HG03025 (cell line): Measurements from ENCODE around the gene RANBP1.

Source experiments
- ATAC-seq: cut with Tn5 transposase; IDR thresholded peaks from one replicate; pipeline ENCODE4 v1.9.1; 2021; ENCODE audit warnings: mild to moderate bottlenecking, moderate library complexity; ENCODE audit not compliant: unreplicated experiment, low FRiP score

RANBP1 gene

GRCh38 chr22:20133930-20134549 lies 18.1 kb downstream of the RANBP1 start:
- ATAC-seq: no peak

- no peak for ATAC-seq
These were observed 19.4 kb downstream of the RANBP1 start for GRCh38 chr22:20135265-20135664.

- no peak for ATAC-seq
These were observed 20.1 kb downstream of the RANBP1 start for GRCh38 chr22:20135806-20136602.

GRCh38 chr22:20136603-20136873 lies 20.6 kb downstream of the RANBP1 start:
- no peak for ATAC-seq

GRCh38 chr22:20137113-20137512 lies 21.2 kb downstream of the RANBP1 start:
- no peak for ATAC-seq

DNA sequence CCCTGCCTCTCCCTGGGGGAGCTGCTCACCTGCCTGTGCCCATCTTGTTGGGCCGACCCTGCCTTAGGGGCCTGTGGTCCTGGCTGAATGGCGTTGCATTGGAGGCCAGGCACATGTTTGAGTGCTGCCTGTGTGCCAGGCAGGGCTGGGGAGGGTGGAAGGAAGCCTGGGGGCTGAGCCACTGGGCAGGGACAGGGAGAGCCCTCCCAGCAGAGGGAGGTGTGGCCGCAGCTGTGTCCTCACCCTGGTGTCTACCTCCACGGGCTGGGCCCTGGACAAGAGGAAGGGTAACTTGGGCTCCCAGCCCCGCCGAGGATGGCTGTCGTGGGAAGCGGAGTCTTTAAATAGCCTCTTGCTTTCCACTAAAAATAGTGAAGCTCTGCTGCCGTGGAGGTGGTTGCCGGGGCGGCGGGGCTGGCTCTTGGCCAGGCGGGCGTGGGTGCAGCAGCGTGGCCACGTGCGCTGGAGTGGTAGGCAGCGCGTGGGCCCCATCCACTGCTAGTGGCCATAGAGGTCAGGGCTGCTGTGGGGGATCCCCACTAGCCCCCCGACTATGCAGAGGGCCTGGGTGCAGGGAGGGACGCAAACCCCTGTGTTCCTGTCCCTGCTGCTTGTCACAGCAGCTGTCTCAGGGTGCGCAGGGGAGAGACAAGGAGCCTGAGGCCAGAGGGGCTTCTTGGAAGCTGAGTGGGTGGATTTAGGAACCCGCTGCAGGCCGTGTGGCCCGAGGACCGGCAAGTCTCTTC lies 21.9 kb downstream of the RANBP1 start:
- ATAC-seq: no peak

DNA sequence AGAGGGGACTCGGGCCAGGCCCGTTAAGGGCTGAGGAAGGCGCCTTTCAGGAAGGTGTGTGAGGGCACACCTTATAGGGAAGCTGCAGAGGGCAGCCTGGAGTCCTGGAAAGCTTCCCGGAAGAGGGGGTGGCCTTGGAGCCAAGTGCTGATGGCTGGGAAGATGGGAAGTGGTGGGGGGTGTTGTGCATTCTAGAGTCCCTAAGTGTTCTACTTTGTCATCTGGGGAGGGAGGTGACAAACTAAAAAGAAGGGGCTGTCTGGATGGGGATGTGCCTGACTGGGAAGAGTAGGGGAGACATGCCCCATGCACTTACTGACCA lies 22.5 kb downstream of the RANBP1 start:
- no peak for ATAC-seq

DNA sequence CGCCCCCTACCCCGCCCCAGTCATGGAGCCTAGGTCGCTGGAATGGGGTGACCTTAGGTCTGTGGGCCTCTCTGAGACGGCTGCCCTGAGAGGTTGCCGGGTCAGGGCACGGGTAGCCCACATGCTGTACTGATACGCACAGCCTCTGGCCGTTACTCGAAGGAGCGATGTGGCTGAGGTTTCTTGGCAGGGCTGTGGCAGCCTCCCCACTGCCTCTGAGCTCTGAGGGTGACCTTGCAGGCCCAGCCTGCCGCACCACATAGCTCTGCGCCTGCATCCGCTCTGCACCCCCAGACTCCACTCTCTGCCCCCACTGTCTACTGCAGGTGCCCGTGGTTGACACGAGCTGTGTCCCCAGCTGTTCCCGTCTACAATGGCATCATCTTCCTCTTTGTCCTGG lies 23.0 kb downstream of the RANBP1 start:
- ATAC-seq: no peak

DNA sequence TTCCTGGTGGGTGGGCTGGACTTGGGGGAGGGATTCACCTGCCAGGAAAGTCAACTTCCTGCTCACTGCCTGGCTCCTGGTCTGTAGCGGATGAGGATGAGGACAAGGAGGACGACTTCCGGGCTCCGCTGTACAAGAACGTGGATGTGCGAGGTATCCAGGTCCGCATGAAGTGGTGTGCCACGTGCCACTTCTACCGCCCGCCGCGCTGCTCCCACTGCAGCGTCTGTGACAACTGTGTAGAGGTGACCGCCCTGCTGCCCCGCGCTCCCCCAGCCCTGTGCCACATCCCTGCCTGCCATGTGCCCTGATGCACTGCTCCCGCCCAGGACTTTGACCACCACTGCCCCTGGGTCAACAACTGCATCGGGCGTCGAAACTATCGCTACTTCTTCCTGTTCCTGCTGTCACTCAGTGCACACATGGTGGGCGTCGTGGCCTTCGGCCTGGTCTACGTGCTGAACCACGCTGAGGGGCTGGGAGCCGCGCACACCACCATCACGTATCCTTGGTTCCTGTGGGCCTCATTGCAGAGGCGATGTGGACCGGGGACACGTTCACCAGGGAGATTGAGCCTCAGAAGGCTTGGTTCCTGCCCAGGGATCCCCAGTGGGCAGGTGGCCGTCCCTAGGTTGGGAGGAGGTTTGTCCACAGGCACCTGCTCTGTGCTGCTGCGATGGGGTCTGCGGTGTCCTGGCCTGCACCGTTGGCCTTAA lies 23.6 kb downstream of the RANBP1 start:
- no peak for ATAC-seq

- ATAC-seq: no peak
These were observed 24.2 kb downstream of the RANBP1 start for GRCh38 chr22:20140107-20140445.

GRCh38 chr22:20140521-20140964 lies 24.6 kb downstream of the RANBP1 start:
- no peak for ATAC-seq

GRCh38 chr22:20141186-20142077 lies 25.5 kb downstream of the RANBP1 start:
- ATAC-seq: no peak

GRCh38 chr22:20142711-20143621 lies 27.1 kb downstream of the RANBP1 start:
- no peak for ATAC-seq

DNA sequence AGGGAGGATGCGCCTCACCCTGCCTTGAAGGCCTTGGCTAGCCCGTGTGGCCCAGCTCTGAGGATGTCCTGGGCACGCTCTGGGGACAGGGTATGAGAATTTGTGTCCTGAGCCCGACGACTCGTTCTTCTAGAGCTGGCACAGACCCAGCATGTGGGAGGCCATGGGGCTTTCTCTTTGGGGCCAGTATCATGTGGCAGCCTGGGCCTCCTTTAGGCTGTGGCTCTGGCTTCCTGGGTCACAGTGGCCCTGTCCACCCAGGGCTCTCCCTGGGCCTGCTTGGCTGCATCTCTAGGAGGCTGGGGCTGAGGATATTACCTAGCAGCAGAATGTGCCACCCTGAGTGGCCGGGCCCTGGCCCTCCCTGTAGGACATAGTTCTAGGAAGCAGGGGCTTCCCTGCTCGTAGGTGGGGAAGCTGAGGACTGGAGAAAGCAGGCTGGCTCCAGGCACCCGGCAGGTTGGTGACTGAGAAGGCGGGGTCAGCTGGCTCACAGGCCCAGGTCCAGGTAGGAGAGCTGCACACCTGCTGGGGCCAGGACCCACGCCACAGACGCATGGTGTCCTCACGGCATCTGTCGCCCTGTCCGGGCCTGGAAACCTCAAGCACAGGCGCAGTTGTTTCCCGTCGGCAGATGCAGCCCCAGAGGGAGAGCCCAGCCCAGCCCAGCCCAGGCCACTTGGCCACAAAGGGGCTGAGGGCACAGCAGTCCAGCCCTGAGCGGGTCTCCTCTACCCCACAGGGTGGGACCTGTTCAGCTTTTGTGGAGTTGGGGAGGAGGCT lies 28.2 kb downstream of the RANBP1 start:
- ATAC-seq: no peak

GRCh38 chr22:20145206-20145831 lies 29.4 kb downstream of the RANBP1 start:
- no peak for ATAC-seq

DNA sequence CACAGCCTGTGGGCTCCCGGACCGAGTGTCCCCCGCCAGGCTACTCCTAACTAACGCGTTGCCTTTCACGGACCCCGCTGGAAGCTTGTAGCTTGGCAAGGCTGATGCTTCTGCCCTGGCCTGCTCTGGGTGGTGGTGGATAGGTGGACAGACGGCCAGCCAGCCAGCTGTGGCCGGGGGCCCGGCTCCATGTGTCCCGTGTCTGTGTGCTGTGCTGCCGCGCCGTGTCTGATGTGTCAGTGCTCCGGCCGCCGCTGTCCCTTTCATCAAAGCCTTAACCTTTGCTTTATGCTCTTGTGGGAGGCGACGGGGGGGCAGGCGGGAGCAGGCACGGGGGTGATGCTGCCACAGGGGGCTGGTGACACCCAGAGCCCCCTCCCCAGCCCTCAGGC lies 29.9 kb downstream of the RANBP1 start:
- no peak for ATAC-seq

- ATAC-seq: no peak
These were observed 30.9 kb downstream of the RANBP1 start for GRCh38 chr22:20146777-20147176.
